Left ventricle myocardium superior (tissue), 1 donor: ENCODE results near the gene HCN1. TPM values are rescaled to one million over a fixed set of nuclear protein-coding genes. Genes with fewer than 3 reads are reported as not detected.
"Not testable (repeated sequence)": the region's sequence is repeated elsewhere in the genome, so short reads cannot be mapped to it uniquely, and the experiment has no call there.

ENCODE experiments used
- ATAC-seq: fragments of 200-7000 bp; cut with Tn5 transposase; one replicate; pipeline ENCODE4 v1.9.1; 2020; ENCODE audit warnings: mild to moderate bottlenecking, moderate library complexity
- DNase-seq: peaks from one replicate; pipeline ENCODE4 v3.0.0-alpha.2; 2020
- intact Hi-C: fragments of 100-400 bp; cut with micrococcal nuclease; formaldehyde crosslinking; loops from one replicate; pipeline ENCODE4 v1.11.0; 2022
- total RNA-seq: library from RNA; stranded (reverse); fragmentation: NEBNext Ultra II Directional; extraction: Animal tissue kit (Norgen Biotek cat#: 25700); gene quantifications from one replicate; pipeline ENCODE4 v1.2.1, GENCODE V29; 2021
- donor health status: DM: no; HTN: yes; CAD: no; lungs with severe emphysema.

The HCN1 gene
- total RNA-seq, 1 donor from 2014 or later, result 0.17 TPM

- ATAC-seq (no peak), DNase-seq (no peak)
- intact Hi-C loops, result no loop called here
Measured at GRCh38 chr5:45355189-45355992, 340.8 kb downstream of the HCN1 start.

GRCh38 chr5:45336464-45336863 is 359.7 kb downstream of the HCN1 start:
- ATAC-seq (no peak), DNase-seq (no peak)
- intact Hi-C loops, result no loop called here

GRCh38 chr5:45335978-45336377 is 360.2 kb downstream of the HCN1 start:
- ATAC-seq, result peak; percentile 83
- intact Hi-C loops, result no loop called here
- DNase-seq, result no peak

GRCh38 chr5:45335346-45335745 is 360.8 kb downstream of the HCN1 start:
- intact Hi-C loops, result no loop called here
- DNase-seq (no peak), ATAC-seq (peak; percentile 55)

GRCh38 chr5:45334939-45335338 is 361.2 kb downstream of the HCN1 start:
- intact Hi-C loops, result no loop called here
- DNase-seq (no peak), ATAC-seq (peak; percentile 98)

GRCh38 chr5:45312627-45313026 is 383.6 kb downstream of the HCN1 start:
- intact Hi-C loops, ATAC-seq: not testable (repeated sequence)
- DNase-seq, result peak; percentile 9

GRCh38 chr5:45295231-45295630 is 400.9 kb downstream of the HCN1 start:
- intact Hi-C loops, result no loop called here
- no peak for ATAC-seq
- DNase-seq, result no peak

GRCh38 chr5:45288746-45289145 is 407.4 kb downstream of the HCN1 start:
- ATAC-seq, result no peak
- intact Hi-C loops, result no loop called here
- DNase-seq, result no peak

GRCh38 chr5:45284436-45284835 is 411.7 kb downstream of the HCN1 start:
- no peak for ATAC-seq
- DNase-seq, result no peak
- intact Hi-C loops, result no loop called here

GRCh38 chr5:45281081-45281480 is 415.1 kb downstream of the HCN1 start:
- intact Hi-C loops, result no loop called here
- DNase-seq (no peak), ATAC-seq (no peak)

- ATAC-seq (no peak), DNase-seq (no peak)
- intact Hi-C loops, result no loop called here
Measured at GRCh38 chr5:45279109-45279508, 417.1 kb downstream of the HCN1 start.

- ATAC-seq (no peak), DNase-seq (no peak)
- intact Hi-C loops, result no loop called here
Measured at GRCh38 chr5:45277860-45278259, 418.3 kb downstream of the HCN1 start.

GRCh38 chr5:45274241-45274640 is 421.9 kb downstream of the HCN1 start:
- no peak for ATAC-seq
- DNase-seq, result no peak
- intact Hi-C loops, result no loop called here

- intact Hi-C loops, result no loop called here
- DNase-seq, result no peak
- ATAC-seq, result peak; percentile 67
Measured at GRCh38 chr5:45271626-45272025, 424.6 kb downstream of the HCN1 start.

GRCh38 chr5:45264447-45264846 is 431.7 kb downstream of the HCN1 start:
- intact Hi-C loops, result no loop called here
- no peak for DNase-seq
- no peak for ATAC-seq

GRCh38 chr5:45262061-45262590 is 434.1 kb downstream of the HCN1 start:
- DNase-seq, result no peak
- no peak for ATAC-seq
- intact Hi-C loops, result no loop called here

- intact Hi-C loops, result no loop called here
- ATAC-seq, result no peak
- DNase-seq, result no peak
Measured at GRCh38 chr5:45261125-45261524, 435.1 kb downstream of the HCN1 start.

GRCh38 chr5:45260292-45260691 is 435.9 kb downstream of the HCN1 start:
- ATAC-seq, result no peak
- intact Hi-C loops, result no loop called here

GRCh38 chr5:45252978-45253377 is 443.2 kb downstream of the HCN1 start:
- intact Hi-C loops, result no loop called here
- ATAC-seq (peak; percentile 88), DNase-seq (no peak)

More at GRCh38 chr5:45260292-45260691, 435.9 kb downstream of the HCN1 start:
- DNase-seq, result no peak

GRCh38 chr5:45252541-45252940 is 443.6 kb downstream of the HCN1 start:
- intact Hi-C loops, result no loop called here
- ATAC-seq, result no peak
- no peak for DNase-seq

- DNase-seq, result no peak
- intact Hi-C loops, result no loop called here
- no peak for ATAC-seq
Measured at GRCh38 chr5:45225571-45226031, 470.6 kb downstream of the HCN1 start.
